ENCODE results near the gene IL16.

Gene IL16

DNA sequence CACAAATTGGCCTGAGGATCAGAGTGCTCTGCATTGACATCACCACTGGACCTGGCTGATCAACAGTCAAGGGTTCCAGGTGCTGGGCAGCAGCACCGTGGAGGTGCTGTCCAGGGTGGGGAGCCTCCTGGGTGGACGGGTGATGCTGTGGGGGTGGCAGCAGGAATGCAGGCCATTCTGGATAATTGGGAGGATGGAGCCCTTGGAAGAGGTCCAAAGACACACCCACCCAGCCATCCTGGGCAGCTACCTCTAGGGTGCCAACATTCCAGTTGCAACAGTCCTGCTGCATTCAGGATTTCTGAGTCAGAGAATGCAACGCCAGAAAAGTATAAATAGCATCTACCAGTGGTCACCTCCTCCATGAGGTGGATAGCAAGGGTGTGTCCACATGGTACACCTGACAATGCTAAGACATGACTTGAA is 100.5 kb downstream of the IL16 start:
- DNase-seq, result no peak

DNA sequence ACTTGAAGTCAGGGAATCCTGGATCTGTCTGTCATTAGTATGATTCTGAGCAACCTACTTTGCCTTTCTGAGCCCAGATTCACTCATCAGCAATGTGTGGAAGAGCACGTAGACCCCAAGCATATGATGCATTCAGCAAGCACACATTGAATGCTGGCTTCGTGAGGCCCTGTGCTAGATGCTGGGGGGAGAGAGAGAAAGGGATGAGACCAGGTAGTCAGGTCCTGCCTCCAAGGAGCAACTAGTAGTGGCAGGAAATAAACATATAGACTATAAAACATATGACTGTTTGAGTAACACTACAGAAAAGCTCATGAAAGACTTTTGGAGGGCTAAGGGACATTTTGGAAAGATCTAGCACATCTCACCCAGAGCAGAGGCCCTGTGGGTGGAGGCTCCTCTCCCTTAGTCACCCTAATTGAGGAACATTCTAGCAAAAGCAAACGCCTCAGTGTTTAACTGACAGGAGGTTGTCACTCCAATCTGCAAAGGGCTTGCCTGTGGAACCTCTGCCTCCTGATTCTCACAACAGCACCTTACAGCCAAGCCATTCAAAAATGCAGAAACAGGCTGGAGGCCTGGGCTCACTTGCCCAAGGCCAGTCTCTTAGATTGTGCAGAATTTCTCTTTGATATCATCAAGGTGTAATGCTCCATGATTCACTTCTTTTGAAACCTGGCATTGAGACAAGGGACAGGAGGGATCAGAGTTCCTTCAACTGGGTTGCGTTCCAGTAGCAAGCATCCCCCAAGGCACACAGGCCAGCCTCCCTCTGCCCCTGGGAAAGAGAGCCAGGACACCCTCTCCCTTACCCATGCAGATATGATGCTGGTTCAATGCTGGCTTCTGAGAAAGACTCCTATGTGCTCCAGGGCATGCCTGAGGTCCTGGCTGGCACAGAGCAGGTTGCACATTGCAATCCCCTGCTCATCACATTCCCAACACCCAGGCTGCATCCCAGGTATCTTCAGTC is 101.2 kb downstream of the IL16 start:
- no peak for DNase-seq

DNA sequence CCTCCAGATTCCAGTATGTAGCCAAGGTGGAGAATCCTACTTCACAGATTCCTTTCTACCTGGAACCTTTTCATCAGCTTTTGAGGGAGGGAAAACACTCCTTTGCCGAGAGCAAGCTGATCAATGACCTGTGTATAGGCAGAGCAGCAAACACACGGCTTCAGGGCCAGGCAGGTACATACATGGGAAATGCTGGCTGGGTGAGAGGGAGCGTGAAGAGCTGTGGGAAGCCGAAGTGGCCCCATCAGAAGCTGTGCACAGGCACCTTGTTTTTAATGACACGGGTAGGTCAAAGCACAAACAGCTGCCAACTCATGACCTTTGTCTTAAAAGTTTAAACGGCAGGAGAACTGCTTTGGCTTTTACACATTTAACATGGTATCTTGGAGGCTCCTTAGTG is 101.9 kb downstream of the IL16 start:
- no peak for DNase-seq

DNA sequence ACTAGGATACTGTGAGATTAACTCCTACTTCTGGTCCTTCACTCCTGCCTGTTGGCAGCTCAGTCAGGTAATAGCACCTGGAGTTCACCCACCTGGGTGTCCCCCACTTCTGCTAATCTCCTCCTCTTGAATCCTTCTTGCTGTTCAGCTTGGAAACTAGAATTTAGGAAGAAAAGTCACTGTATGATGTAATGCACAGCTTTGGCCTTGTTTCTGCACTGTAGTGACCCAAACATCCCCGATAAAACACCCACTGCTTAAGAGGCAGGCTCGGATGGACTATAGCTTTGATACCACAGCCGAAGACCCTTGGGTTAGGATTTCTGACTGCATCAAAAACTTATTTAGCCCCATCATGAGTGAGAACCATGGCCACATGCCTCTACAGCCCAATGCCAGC is 102.5 kb downstream of the IL16 start:
- DNase-seq, result no peak

DNA sequence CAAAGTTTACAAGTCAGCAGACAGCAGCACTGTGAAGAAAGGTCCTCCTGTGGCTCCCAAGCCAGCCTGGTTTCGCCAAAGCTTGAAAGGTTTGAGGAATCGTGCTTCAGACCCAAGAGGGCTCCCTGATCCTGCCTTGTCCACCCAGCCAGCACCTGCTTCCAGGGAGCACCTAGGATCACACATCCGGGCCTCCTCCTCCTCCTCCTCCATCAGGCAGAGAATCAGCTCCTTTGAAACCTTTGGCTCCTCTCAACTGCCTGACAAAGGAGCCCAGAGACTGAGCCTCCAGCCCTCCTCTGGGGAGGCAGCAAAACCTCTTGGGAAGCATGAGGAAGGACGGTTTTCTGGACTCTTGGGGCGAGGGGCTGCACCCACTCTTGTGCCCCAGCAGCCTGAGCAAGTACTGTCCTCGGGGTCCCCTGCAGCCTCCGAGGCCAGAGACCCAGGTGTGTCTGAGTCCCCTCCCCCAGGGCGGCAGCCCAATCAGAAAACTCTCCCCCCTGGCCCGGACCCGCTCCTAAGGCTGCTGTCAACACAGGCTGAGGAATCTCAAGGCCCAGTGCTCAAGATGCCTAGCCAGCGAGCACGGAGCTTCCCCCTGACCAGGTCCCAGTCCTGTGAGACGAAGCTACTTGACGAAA is 103.1 kb downstream of the IL16 start:
- DNase-seq, result no peak

GRCh38 chr15:81301385-81301784 is 104.7 kb downstream of the IL16 start:
- no peak for DNase-seq

DNA sequence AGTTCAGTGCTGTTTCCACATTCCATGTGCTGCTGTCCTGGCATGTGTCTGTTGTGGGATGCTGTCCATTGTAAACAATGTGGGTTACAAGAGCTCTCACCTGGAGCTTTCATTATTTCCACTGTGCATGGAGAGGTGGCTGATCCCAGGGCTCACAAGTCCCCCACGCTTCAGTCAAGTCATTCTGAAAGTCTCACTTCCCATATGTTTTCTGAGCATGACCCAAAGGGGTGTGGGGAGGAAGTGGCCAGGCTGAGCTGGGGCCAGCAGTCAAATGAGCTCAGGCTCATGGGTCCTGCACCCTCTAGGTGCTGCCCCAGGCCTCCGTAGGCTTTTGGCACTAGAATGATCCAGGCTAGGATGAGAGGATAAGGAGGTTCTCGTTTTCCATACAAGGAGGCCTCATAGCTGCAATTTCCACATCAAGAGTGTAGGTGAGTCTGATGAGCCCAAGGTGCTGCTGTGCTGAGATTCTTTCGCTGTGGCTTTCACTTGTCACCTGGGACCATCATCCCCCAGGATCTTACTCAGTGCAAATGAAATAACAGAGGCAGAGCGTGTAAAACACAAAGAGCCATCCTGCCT is 105.2 kb downstream of the IL16 start:
- DNase-seq, result peak; percentile 39

- DNase-seq, result no peak
Measured at GRCh38 chr15:81302701-81303109, 106.0 kb downstream of the IL16 start.

DNA sequence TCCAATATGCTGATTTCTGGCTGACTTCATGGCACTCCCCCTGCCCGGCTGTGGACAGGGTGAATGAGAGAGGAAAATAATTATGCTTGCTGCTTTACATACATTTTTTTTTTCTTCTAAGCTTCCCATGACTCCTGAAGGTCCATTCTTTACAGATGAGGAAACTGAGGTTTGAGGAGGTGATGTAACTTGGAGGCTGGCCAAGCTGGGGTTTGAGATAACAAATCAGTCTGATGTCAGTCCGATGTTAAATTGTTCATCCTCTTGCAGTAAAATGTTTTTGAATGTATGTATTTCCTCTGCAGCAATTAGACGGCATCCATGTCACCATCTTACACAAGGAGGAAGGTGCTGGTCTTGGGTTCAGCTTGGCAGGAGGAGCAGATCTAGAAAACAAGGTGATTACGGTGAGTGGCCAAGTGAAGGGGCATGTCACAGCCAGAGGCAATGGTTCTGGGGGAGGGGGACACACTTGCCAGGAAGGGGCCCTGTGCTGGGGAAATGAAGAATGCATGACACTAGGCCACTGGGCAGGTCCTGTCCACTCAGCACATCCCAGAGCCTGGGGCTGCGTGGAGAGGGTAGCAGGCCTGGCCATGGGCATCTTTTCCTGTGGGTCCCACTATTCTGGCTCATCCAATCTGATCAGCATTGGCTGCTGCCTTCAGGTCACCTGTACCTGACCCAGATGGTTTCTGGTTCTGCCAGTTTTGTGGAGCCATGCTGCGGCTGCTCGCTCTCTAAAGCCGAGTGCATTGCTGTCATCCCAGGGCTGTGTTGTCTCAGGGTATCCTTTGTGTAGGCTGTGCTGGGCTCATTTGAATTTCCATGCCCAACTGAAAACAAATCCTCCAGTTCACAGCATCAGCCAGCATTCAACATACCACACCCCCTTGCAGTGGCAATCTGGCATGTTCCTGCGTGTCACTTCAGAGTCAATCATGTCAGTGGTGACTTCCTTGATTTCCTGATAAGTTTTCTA is 106.9 kb downstream of the IL16 start:
- DNase-seq, result no peak

GRCh38 chr15:81304226-81304625 is 107.5 kb downstream of the IL16 start:
- DNase-seq, result no peak

DNA sequence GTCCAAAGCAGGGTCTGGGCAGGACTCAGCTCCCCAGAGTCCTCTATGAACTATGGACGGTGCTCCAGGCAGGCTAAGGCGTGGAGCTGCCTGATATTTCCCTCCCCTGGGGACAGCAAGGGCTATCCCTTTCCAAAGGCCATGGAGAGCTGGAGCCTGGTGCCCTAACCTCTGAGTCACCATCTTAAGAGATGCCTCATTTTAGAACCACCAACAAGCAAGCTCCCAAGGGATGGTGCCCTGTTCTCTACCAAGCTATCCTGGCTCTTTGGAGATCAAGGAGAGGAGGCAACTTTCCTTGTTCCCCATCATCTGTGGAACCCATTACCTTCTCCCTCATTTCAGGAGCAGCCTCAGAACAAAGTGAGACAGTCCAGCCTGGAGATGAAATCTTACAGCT is 111.6 kb downstream of the IL16 start:
- no peak for DNase-seq

DNA sequence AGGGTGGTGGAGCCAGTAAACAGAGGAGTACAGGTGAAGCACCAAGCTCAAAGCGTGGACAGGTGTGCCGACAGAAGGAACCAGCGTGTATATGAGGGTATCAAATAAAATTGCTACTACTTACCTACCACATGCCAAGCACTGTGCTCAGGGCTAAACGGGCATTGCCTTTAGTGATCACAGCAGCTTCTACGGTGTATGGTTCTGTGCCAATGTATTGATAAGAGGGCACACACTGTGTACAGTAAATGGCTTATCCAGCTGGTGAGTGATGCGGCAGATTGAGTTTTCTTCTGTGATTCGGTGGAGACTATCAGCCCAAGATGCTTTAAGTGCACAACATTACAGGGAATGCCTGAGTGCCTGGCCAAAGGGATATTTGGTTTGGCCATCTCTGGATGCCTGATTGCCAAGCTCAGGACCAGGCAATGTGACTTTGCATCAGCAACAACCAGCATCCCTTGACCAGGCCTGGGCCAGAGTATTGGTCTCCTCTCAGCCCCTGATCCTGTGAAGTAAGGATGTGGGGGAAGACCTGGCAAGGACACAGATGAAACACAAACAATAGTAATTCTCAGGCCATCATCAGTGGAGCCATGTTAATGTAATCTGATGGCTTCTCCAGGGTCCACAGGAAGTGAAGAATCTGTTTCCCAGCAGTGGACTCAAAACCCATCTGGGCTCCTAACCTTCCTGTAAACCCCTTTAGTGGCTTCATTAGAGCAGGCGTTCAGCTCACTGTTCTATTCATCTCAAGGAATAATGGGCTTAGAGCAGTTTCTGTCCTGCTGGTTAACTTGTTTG is 113.2 kb downstream of the IL16 start:
- no peak for DNase-seq

- DNase-seq, result no peak
Measured at GRCh38 chr15:81310480-81310879, 113.8 kb downstream of the IL16 start.

- no peak for DNase-seq
Measured at GRCh38 chr15:81311752-81312464, 115.2 kb downstream of the IL16 start.

DNA sequence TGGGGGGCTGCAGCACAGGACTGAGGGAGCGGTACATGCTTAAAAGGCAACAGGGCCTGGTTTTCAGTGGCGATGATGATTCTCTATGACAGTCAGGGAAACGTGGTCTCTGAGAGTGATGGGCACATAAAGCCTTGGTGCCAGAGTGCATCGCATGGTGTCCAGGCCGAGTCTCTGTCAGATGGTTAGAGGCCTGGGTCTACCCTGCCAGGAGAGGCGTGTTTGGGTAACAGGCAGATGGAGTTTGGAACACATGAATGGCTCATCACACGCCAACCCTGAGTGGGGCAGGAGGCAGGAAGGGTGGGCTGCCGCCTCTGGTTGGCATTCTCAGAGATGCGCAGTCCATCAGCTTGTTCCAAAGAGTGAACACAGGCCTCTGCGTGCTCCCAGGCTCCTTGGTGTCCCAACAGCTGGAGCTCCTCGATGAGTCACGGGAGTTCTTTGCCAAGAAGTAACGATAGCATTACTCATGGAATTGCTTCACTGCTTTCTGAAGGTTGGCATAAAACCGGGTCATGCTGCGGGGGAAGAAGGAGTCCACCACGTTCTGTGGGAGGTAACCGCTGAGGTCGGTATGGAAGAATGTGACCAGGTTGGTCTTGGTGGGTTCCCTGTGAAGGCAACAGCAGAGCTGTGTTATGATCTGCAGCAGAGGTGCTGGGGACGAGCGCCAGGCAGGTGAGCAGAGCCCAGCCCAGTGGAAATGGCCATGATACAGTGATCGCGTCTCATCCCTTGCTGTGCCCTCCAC is 116.3 kb downstream of the IL16 start:
- no peak for DNase-seq

GRCh38 chr15:81313686-81314085 is 117.0 kb downstream of the IL16 start:
- DNase-seq, result no peak

- DNase-seq, result no peak
Measured at GRCh38 chr15:81314378-81314777, 117.7 kb downstream of the IL16 start.

- no peak for DNase-seq
Measured at GRCh38 chr15:81315452-81316175, 118.9 kb downstream of the IL16 start.

- DNase-seq, result no peak
Measured at GRCh38 chr15:81316267-81316666, 119.6 kb downstream of the IL16 start.

- DNase-seq, result no peak
Measured at GRCh38 chr15:81317642-81318017, 121.0 kb downstream of the IL16 start.
